Motor neuron (in vitro differentiated cells): Measurements from ENCODE around the gene RAPGEFL1. TPM values are rescaled to one million over a fixed set of nuclear protein-coding genes. Genes with fewer than 3 reads are reported as not detected.

Experiments used
- ATAC-seq, 8 experiments: fragments of 200-7000 bp; cut with Tn5 transposase; replicated peaks in 6 of 8; 2 replicates each; pipeline ENCODE4 v1.8.0; 2021; ENCODE audit warnings: mild to moderate bottlenecking in 8 of 8, moderate library complexity in 8 of 8
- H3K27ac ChIP-seq, 2 donors: fragments of 250-450 bp; sonication (Bioruptor Pico); 2 replicates each; pipeline ENCODE4 v1.9.0; 2021; ENCODE audit warnings: antibody characterized with exemption in 2 of 2, mild to moderate bottlenecking in 2 of 2, moderate library complexity in 1 of 2
- H3K4me1 ChIP-seq, 2 donors: fragments of 250-450 bp; sonication (Bioruptor Pico); replicated peaks in 1 of 2; 2 replicates each; pipeline ENCODE4 v1.6.1; 2021; ENCODE audit warnings: antibody characterized with exemption in 2 of 2, mild to moderate bottlenecking in 2 of 2, moderate library complexity in 1 of 2
- H3K4me3 ChIP-seq, 5 donors: fragments of 250-450 bp; sonication (Bioruptor Pico); 2 replicates each; pipeline ENCODE4 v1.9.0; 2021; ENCODE audit warnings: antibody characterized with exemption in 5 of 5, mild to moderate bottlenecking in 5 of 5, moderate library complexity in 4 of 5
- WGBS, 10 experiments: fragments of 450-650 bp; shearing (Covaris generic); methylation state at CpG; one replicate each; pipeline ENCODE4 v1.0.0; 2022; 5-methylcytosine and 5-hydroxymethylcytosine counted together
- in situ Hi-C, 9 experiments: fragments of 400-800 bp; cut with MboI; loops; one replicate each; pipeline ENCODE4 v1.15.0; 2021; ENCODE audit warnings: low sequenced_read_pairs in 9 of 9, low pct_unique_long_range_greater_than_20kb in 2 of 9; ENCODE audit not compliant: unreplicated experiment in 9 of 9
- total RNA-seq, 8 experiments: library from RNA; unstranded; fragments of 300-600 nt; gene quantifications; 2 replicates each; pipeline versions ENCODE4 v1.2.3 to v1.2.4, GENCODE V29; 2022

Gene RAPGEFL1
- total RNA-seq, 8 experiments from 2014 or later = 5.3 to 8.0 (median 6.7) TPM

DNA sequence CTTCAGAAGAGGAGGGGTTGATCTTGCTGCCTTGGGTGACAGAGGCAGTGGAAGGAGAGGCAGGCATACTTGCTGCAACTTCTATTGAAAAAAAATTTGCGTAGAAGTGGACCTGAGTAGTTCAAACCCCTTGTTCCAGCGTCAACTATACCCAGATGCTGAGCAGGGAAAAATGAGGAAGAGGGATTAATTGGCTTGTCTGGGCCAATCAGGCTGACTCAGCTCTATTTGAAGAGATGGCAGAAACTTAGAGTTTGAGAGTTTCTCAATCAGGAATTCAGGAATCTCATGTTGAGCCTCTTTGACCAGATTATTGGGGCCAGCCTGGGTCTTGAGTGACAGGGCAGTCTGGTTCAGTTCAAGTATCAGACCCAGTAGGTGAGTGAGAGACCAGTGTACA lies 19.3 kb upstream of the RAPGEFL1 start:
- 29 to 100% (median 83%) methylated on average over 1 to 2 of the region's 2 CpGs; no CpG with 5 or more reads in 3 of the 10 experiments for WGBS, 10 experiments
- no peak for ATAC-seq
- H3K27ac ChIP-seq = no peak overlapping the region
- H3K4me3 ChIP-seq = no peak overlapping the region
- in situ Hi-C loops = no loop called here
- no peaks in the 10 kb centered on the region for H3K4me1 ChIP-seq

DNA sequence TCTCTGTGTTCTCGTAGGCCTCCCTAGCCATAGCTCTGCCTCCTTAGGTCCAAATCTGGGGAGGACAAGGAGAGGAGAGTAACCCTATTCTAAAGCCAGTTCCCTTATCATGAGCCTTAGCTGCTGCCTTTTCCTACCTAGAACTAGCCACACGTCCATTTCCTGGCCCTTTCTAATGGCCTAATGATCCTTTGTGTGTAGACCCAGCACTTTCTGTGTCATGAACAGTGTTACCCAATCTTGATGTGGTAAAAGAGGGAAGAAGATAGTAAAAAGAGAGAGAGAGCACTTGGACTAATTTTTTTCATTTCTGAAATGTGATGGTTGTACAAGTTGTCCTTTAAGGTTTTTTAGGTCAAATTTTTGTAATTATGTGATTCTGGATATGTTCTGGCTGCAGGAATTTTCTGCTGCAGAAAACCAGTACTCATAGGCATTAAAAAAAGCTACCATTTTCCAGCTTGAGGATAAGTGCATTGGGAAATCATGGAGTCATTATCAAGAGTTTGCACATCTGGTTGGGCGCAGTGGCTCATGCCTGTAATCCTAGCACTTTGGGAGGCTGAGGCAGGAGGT lies 18.7 kb upstream of the RAPGEFL1 start:
- no peak for ATAC-seq
- WGBS, 10 experiments = 50 to 100% (median 88%) methylated on average over 1 to 3 of the region's 3 CpGs; no CpG with 5 or more reads in 2 of the 10 experiments
- Histone ChIP-seq H3K4me1 (no peaks in the 10 kb centered on the region), H3K27ac (no peak overlapping the region), H3K4me3 (no peak overlapping the region)
- in situ Hi-C loops = no loop called here

DNA sequence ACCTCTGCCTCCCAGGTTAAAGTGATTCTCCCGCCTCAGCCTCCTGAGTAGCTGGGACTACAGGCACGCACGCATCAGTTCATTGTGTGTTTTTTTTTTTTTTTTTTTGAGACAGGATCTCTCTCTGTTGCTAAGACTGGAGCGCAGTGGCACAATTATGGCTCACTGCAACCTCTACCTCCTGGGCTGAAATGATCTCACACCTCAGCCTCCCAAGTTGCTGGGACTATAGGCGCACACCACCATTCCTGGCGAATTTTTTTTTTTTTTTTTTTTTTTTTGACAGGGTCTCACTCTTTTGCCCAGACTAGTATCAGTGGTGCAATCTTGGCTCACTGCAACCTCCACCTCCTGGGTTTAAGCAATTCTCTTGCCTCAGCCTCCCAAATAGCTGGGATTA lies 17.8 kb upstream of the RAPGEFL1 start:
- Histone ChIP-seq H3K4me3 (no peak overlapping the region), H3K4me1 (no peaks in the 10 kb centered on the region), H3K27ac (no peak overlapping the region)
- no peak for ATAC-seq
- in situ Hi-C loops = no loop called here
- WGBS, 10 experiments = 59 to 100% (median 98%) methylated on average over 1 to 4 of the region's 6 CpGs; no CpG with 5 or more reads in 2 of the 10 experiments

DNA sequence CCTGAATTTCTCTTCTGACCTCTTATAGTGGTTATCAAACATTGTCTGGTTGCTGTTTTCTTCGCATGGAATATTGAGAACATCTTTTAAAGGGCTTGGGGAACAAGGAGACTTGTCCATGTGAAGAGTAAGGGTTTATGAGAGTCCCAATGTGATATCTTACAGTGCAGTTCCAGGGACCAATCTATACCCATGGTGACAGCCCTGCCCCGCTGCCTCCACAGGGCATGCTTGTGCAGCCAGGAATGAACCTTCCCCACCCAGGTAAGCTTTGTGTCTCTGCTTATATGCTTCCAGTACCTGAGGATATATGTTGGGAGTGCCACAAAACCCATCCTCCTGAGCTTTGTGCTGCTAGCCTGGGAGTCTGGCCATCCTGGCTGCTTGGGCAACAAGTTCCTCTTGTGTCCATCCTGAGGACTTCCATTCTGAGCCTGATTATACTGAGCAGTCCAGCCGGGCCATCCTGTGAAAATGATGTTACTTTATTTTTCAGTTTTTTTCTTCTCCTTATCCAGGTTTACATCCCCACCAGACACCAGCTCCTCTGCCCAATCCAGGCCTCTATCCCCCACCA lies 9.5 kb upstream of the RAPGEFL1 start:
- Histone ChIP-seq H3K4me1 (no peaks in the 10 kb centered on the region), H3K27ac (no peak overlapping the region), H3K4me3 (no peak overlapping the region)
- peak in 1 of 8 experiments; percentile 7 for ATAC-seq
- in situ Hi-C loops = no loop called here
- 60 to 100% (median 83%) methylated on average over 1 to 3 of the region's 3 CpGs; no CpG with 5 or more reads in 3 of the 10 experiments for WGBS, 10 experiments

DNA sequence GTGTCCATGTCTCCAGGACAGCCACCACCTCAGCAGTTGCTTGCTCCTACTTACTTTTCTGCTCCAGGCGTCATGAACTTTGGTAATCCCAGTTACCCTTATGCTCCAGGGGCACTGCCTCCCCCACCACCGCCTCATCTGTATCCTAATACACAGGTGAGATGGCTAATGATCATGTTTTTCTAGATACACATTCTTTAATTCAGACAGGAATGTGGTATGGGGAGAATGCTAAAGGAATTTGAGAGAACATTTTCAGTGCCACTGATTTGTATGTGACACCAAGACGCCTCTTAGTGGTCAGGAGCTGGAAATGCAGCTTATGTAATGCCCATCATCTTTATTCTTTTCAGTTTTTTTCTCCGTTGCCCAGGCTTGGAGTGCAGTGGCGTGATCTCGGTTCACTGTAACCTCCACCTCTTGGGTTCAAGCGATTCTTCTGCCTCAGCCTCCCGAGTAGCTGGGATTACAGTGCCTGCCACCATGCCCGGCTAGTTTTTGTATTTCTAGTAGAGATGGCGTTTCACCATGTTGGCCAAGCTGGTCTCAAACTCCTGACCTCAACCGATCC lies 8.9 kb upstream of the RAPGEFL1 start:
- Histone ChIP-seq H3K4me1 (no peaks in the 10 kb centered on the region), H3K27ac (no peak overlapping the region), H3K4me3 (no peak overlapping the region)
- in situ Hi-C loops = no loop called here
- 17 to 80% (median 51%) methylated on average over 3 to 9 of the region's 11 CpGs; no CpG with 5 or more reads in 1 of the 10 experiments for WGBS, 10 experiments
- peak; percentile 27 to 84 (median 66) for ATAC-seq

DNA sequence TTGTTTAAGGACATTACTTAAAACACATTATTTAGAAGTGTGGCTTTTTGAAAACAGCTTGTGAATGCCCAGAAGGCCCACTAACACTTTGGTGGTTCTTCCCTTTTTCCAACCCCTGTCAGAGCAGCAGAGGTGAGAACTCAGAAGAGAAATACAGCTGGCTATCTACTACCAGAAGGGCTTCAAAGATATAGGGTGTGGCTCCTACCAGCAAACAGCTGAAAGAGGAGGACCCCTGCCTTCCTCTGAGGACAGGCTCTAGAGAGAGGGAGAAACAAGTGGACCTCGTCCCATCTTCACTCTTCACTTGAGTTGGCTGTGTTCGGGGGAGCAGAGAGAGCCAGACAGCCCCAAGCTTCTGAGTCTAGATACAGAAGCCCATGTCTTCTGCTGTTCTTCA lies 6.9 kb upstream of the RAPGEFL1 start:
- Histone ChIP-seq H3K4me1 (no peaks in the 10 kb centered on the region), H3K4me3 (no peak overlapping the region), H3K27ac (no peak overlapping the region)
- in situ Hi-C loops = no loop called here
- no peak for ATAC-seq
- 80 to 100% (median 100%) methylated on average over 1 to 2 of the region's 2 CpGs; no CpG with 5 or more reads in 5 of the 10 experiments for WGBS, 10 experiments

DNA sequence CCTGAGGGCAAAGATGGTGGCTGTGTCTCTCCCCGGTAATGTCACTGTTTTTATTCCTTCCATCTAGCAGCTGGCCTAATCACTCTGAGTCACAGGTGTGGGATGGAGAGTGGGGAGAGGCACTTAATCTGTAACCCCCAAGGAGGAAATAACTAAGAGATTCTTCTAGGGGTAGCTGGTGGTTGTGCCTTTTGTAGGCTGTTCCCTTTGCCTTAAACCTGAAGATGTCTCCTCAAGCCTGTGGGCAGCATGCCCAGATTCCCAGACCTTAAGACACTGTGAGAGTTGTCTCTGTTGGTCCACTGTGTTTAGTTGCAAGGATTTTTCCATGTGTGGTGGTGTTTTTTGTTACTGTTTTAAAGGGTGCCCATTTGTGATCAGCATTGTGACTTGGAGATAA lies 5.5 kb upstream of the RAPGEFL1 start:
- Histone ChIP-seq H3K4me1 (peaks cover under 1% of the 10 kb centered on the region in 2 donors), H3K27ac (no peak overlapping the region), H3K4me3 (no peak overlapping the region)
- 60 to 100% (median 80%) methylated on average over 1 of the region's 1 CpG; no CpG with 5 or more reads in 5 of the 10 experiments for WGBS, 10 experiments
- in situ Hi-C loops = no loop called here
- ATAC-seq = no peak

DNA sequence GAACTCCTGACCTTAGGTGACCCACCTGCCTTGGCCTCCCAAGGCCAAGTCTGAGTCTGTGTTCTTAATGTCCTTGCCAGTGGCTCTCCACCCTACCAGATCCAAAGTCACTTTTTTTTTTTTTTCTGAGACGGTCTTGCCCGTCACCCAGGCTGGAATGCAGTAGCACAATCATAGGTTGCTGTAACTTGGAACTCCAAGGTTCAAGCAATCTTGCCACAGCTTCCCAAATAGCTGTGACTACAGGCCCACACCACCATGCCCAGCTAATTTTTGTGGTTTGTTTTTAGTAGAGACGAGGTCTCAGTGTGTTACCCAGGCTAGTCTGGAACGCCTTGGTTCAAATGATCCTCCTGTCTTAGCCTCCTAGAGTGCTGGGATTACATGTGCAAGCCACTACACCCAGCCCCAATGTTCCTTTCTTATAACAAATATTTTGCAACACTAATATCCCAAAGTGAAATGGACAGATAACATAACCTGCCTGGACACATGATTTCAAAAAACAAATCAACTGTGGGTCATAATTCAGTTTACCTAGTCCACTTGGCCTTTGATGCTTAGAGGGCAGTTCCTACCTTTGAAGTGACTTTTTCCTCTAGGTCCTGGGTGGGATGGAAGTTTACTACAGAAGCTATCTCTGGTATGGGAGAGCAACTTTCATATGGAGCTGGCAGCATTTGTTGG lies 4.0 kb upstream of the RAPGEFL1 start:
- peaks cover 6% of the 10 kb centered on the region in 2 donors for H3K4me1 ChIP-seq
- 86 to 100% (median 94%) methylated on average over 1 to 4 of the region's 4 CpGs; no CpG with 5 or more reads in 5 of the 10 experiments for WGBS, 10 experiments
- H3K27ac ChIP-seq = no peak overlapping the region
- no peak overlapping the region for H3K4me3 ChIP-seq
- in situ Hi-C loops = no loop called here
- no peak for ATAC-seq

DNA sequence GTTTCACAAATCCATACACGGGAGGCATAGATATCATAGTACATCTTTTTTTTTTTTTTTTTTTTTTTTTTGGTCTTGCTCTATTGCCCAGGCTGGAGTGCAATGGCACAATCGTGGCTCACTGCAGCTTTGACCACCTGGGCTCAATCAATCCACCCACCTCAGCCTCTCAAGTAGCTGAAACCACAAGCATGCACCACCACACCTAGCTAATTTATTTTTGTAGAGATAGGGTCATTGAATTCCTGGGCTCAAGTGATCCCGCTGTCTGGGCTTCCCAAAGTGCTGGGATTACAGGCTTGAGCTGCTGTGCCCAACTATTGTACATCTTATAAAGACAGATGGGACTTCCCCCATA lies 3.5 kb upstream of the RAPGEFL1 start:
- in situ Hi-C loops = no loop called here
- 20 to 100% (median 100%) methylated on average over 1 to 3 of the region's 3 CpGs for WGBS, 10 experiments

DNA sequence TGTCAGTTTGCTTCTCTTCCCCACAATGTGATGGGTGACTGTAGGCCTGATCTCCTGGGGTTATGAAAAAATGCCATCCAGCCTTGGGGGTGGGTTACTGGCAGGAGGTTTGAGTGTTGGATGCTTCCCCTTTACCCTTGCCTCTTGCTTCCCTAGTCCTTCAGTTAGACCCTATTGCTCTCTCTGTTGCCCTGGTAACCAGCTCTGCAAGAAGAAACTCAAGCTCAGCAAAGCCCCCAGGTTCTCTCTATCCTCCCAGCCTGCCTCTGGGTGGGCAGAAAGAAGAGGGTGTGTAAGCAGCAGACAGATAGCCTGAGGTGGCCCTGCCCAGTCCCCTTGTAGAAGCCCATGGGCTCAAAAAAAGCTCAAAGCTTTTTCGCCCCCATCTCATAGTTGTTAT lies 2.8 kb upstream of the RAPGEFL1 start:
- Histone ChIP-seq H3K4me1 (peaks cover 9 to 12% of the 10 kb centered on the region in 2 donors), H3K4me3 (no peak overlapping the region), H3K27ac (no peak overlapping the region)
- ATAC-seq = no peak
- in situ Hi-C loops = no loop called here
- 0 to 100% (median 0%) methylated on average over 1 of the region's 1 CpG; no CpG with 5 or more reads in 7 of the 10 experiments for WGBS, 10 experiments

More for the DNA sequence above, 3.5 kb upstream of the RAPGEFL1 start:
- Histone ChIP-seq H3K4me1 (peaks cover 9 to 11% of the 10 kb centered on the region in 2 donors), H3K27ac (no peak overlapping the region), H3K4me3 (no peak overlapping the region)
- no peak for ATAC-seq

DNA sequence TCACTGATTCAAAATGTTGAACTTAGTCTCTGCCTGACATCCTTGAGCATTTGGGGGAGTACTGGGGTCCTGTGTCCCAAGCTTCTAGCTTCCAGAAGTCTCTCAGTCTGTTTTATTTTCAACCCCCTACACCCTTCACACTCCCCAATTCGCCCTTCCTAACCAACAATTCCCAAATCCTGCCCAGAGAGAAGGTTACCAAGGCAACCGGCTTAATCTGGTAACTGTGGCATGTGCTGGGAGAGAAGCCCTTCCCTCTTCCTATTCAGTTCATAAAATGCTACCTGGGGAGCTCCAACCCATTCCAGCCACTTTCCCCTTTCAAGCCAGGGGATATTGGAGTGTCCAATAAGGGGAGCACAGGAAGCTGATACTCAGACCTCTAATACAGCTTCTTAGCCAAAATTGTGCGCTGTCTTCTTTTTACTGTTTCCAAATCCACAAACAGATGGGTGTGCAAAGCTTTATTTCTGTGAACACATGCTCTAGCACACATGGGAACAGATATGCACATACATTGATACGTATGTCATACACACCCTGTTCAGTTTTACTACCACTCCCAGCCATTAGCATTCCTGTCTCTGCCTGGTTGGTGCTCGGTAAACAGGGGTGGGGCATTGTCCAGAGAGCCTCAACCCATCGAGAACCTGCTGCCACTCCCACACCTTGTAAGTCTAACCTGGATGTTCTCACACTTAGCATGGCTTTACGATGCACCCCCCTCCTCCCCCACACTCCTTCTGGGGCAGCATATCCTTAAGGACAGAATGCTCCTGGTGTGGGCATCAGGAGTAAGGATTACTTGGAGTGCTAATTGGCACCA lies 1.1 kb upstream of the RAPGEFL1 start:
- no peak overlapping the region for H3K4me3 ChIP-seq
- no peak overlapping the region for H3K27ac ChIP-seq
- ATAC-seq = peak in 3 of 8 experiments; percentile 63 to 86 (median 78)
- peaks cover 9 to 14% of the 10 kb centered on the region in 2 donors for H3K4me1 ChIP-seq
- 0 to 100% (median 80%) methylated on average over 1 to 7 of the region's 7 CpGs; no CpG with 5 or more reads in 1 of the 10 experiments for WGBS, 10 experiments
- in situ Hi-C loops = no loop called here

DNA sequence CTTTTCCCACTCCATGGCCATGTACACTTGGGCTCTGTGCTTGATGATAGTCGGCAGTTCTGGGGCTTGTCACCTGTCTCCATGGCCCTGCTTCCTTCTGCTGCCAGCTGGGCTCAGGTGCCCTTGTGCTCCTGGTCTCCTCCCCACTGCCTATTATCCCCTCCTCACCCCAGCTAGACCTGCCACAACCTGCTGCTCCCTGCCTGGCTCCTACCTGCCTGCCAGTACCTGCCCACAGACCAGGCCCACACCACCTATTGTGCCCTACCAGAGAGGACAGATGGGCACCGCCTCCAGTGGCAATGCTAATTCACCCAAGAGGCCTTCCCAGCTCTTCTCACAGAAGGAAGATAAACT lies 538 bp upstream of the RAPGEFL1 start:
- in situ Hi-C loops = no loop called here
- peaks cover 9 to 14% of the 10 kb centered on the region in 2 donors for H3K4me1 ChIP-seq
- ATAC-seq = no peak
- H3K4me3 ChIP-seq = peak overlapping the region in 1 of 5 donors; percentile 41
- WGBS, 10 experiments = 79 to 92% methylated on average over 2 of the region's 2 CpGs; no CpG with 5 or more reads in 8 of the 10 experiments
- H3K27ac ChIP-seq = no peak overlapping the region
